Osteoblast (primary cell): Measurements from ENCODE around the gene MICALL2. TPM values are rescaled to one million over a fixed set of nuclear protein-coding genes. Genes with fewer than 3 reads are reported as not detected.

Source experiments
- DNase-seq: peaks from one replicate; pipeline ENCODE4 v3.0.0; 2011; ENCODE audit warnings: low spot score, mixed read lengths; ENCODE audit not compliant: insufficient read length; ENCODE audit errors: missing footprints
- H2AFZ ChIP-seq: 2 replicates; pipeline ENCODE4 v1.6.0; 2011; ENCODE audit warnings: mild to moderate bottlenecking, low read length
- H3K27ac ChIP-seq: 2 replicates; pipeline ENCODE4 v1.5.1; 2011; ENCODE audit warnings: mild to moderate bottlenecking, low read depth, low read length, moderate library complexity
- H3K27me3 ChIP-seq: 2 replicates; pipeline ENCODE4 v1.6.0; 2012; ENCODE audit warnings: mild to moderate bottlenecking, control low read depth, inconsistent platforms, low read length, moderate library complexity; ENCODE audit not compliant: insufficient read depth
- H3K36me3 ChIP-seq: 2 replicates; pipeline ENCODE4 v1.5.1; 2011; ENCODE audit warnings: mild to moderate bottlenecking, low read length, control low read depth, moderate library complexity; ENCODE audit not compliant: insufficient read depth
- H3K4me1 ChIP-seq: 2 replicates; pipeline ENCODE4 v1.5.1; 2011; ENCODE audit warnings: mild to moderate bottlenecking, low read length, control low read depth, moderate library complexity; ENCODE audit not compliant: insufficient read depth
- H3K4me2 ChIP-seq: 2 replicates; pipeline ENCODE4 v1.6.0; 2011; ENCODE audit warnings: mild to moderate bottlenecking, low read length; ENCODE audit not compliant: insufficient read depth
- H3K4me3 ChIP-seq: fragments of 200-600 bp; sonication (generic); 3 replicates; pipeline ENCODE4 v1.5.1; 2012; ENCODE audit warnings: mild to moderate bottlenecking, low read length, inconsistent platforms; ENCODE audit not compliant: insufficient read depth
- H3K79me2 ChIP-seq: 2 replicates; pipeline ENCODE4 v1.6.0; 2012; ENCODE audit warnings: mild to moderate bottlenecking, low read length, control low read depth, inconsistent platforms; ENCODE audit not compliant: insufficient read depth
- H3K9me3 ChIP-seq: 2 replicates; pipeline ENCODE4 v1.5.1; 2011; ENCODE audit warnings: low read depth, low read length, control low read depth
- H4K20me1 ChIP-seq: 2 replicates; pipeline ENCODE4 v1.6.0; 2012; ENCODE audit warnings: mild to moderate bottlenecking, low read length, control low read depth; ENCODE audit not compliant: insufficient read depth
- total RNA-seq: library from RNA; depleted of rRNA; stranded (reverse); fragments of >200 nt; gene quantifications from 2 replicates; pipeline ENCODE4 v1.2.3, GENCODE V29; 2012
- TF ChIP-seq, protein P1 (sequence below): IDR thresholded peaks from 2 replicates; pipeline ENCODE4 v1.5.1; 2011; ENCODE audit warnings: mild to moderate bottlenecking, low read depth, low read length, moderate library complexity; ENCODE audit errors: extremely low read depth

MICALL2 gene
- total RNA-seq, 1 donor, result 30.4 TPM

DNA sequence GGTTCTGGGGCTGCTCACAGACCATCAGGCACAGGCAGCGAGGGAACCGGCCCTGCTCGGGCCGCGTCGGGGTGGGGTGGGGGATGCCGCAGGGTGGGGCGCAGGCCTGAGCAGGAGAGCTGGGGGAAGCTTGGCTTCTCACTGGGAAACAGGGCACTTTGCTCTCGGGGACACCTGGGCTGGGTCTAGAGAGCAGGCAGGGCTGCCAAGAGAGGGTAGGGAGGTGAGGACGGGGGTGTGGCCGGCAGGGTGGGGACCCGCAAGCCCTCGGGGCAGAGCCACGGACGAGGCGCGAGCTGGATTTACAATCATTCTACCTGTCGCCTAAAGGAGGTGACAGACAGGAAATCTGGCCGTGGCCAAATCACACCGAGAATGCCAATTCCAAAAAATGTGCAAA, 33.9 kb upstream of the MICALL2 start:
- H3K27ac ChIP-seq, result no peak overlapping the region
- peaks cover 44% of the 10 kb centered on the region for H3K36me3 ChIP-seq
- TF ChIP-seq, protein P1, sequence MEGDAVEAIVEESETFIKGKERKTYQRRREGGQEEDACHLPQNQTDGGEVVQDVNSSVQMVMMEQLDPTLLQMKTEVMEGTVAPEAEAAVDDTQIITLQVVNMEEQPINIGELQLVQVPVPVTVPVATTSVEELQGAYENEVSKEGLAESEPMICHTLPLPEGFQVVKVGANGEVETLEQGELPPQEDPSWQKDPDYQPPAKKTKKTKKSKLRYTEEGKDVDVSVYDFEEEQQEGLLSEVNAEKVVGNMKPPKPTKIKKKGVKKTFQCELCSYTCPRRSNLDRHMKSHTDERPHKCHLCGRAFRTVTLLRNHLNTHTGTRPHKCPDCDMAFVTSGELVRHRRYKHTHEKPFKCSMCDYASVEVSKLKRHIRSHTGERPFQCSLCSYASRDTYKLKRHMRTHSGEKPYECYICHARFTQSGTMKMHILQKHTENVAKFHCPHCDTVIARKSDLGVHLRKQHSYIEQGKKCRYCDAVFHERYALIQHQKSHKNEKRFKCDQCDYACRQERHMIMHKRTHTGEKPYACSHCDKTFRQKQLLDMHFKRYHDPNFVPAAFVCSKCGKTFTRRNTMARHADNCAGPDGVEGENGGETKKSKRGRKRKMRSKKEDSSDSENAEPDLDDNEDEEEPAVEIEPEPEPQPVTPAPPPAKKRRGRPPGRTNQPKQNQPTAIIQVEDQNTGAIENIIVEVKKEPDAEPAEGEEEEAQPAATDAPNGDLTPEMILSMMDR, result no peak
- no peak overlapping the region for H3K4me3 ChIP-seq
- H3K27me3 ChIP-seq, result no peaks in the 10 kb centered on the region
- no peaks in the 10 kb centered on the region for H4K20me1 ChIP-seq
- H3K4me2 ChIP-seq, result no peak overlapping the region
- no peaks in the 10 kb centered on the region for H3K79me2 ChIP-seq
- no peak for DNase-seq
- no peak overlapping the region for H2AFZ ChIP-seq
- no peaks in the 10 kb centered on the region for H3K9me3 ChIP-seq
- no peaks in the 10 kb centered on the region for H3K4me1 ChIP-seq

GRCh38 chr7:1492640-1493039, 33.4 kb upstream of the MICALL2 start:
- Histone ChIP-seq H3K4me3 (no peak overlapping the region), H3K36me3 (peaks cover 42% of the 10 kb centered on the region)

DNA sequence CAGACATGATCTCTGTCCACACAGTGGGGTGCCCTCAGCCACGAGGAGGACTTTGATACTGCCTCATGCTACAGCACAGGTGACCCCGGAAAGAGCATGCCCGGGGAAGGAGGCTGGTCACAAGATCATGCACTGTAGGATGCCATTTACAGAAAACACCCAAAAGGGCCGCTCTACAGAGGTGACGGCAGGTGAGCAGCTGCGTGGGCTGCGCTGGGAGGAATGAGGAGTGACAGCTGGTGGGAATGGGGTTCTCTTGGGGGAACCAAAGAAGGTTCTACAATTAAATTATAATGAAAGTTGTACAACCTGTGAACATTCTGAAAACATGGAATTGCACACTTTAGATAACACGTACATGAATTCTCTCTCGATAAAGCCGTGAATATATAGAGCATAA, 33.0 kb upstream of the MICALL2 start:
- Histone ChIP-seq H3K27ac (no peak overlapping the region), H3K4me3 (no peak overlapping the region), H3K36me3 (peaks cover 42% of the 10 kb centered on the region), H4K20me1 (no peaks in the 10 kb centered on the region), H3K79me2 (no peaks in the 10 kb centered on the region), H3K4me1 (no peaks in the 10 kb centered on the region), H3K9me3 (no peaks in the 10 kb centered on the region), H3K4me2 (no peak overlapping the region), H2AFZ (no peak overlapping the region), H3K27me3 (no peaks in the 10 kb centered on the region)
- TF ChIP-seq, protein P1, result no peak
- no peak for DNase-seq

More at GRCh38 chr7:1492640-1493039, 33.4 kb upstream of the MICALL2 start:
- Histone ChIP-seq H3K79me2 (no peaks in the 10 kb centered on the region), H2AFZ (no peak overlapping the region), H3K9me3 (no peaks in the 10 kb centered on the region), H3K27ac (no peak overlapping the region), H4K20me1 (no peaks in the 10 kb centered on the region), H3K27me3 (no peaks in the 10 kb centered on the region), H3K4me1 (no peaks in the 10 kb centered on the region), H3K4me2 (no peak overlapping the region)
- no peak for DNase-seq
- TF ChIP-seq, protein P1, result no peak

DNA sequence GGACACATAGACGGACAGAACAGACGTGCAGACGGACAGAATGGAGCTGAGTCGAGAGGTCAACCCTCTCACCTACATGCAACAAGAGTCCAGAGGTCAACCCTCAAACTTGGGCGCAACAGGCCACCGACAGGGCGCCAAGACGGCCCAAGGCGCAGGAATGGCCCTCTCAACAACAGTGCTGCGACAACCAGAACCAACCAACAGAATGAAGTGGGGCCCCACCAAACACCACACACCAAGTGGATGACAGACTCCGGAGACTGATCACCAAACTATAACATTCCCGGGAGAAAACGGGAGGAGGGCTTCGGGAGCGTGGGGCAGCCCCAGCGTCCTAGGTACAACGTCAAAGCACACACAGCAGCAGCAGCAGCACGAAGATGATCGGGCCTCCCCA, 31.6 kb upstream of the MICALL2 start:
- no peaks in the 10 kb centered on the region for H4K20me1 ChIP-seq
- H3K79me2 ChIP-seq, result no peaks in the 10 kb centered on the region
- H3K27me3 ChIP-seq, result no peaks in the 10 kb centered on the region
- TF ChIP-seq, protein P1, result no peak
- no peak overlapping the region for H3K27ac ChIP-seq
- H3K4me3 ChIP-seq, result no peak overlapping the region
- no peak for DNase-seq
- H3K4me2 ChIP-seq, result no peak overlapping the region
- H3K4me1 ChIP-seq, result no peaks in the 10 kb centered on the region
- H3K9me3 ChIP-seq, result no peaks in the 10 kb centered on the region
- H2AFZ ChIP-seq, result no peak overlapping the region
- peaks cover 35% of the 10 kb centered on the region for H3K36me3 ChIP-seq
